Trophoblast cell (in vitro differentiated cells and primary cell): Measurements from ENCODE around the gene BARHL1.

ENCODE experiments used
- DNase-seq, 2 donors: peaks; one replicate each; pipeline ENCODE4 v3.0.0-alpha.2; 2016
- H2AFZ ChIP-seq: 2 replicates; pipeline ENCODE4 v1.6.1; 2013; ENCODE audit warnings: low read length, moderate library complexity, mild to moderate bottlenecking; ENCODE audit not compliant: insufficient read depth, poor library complexity
- H2AK5ac ChIP-seq: 2 replicates; pipeline ENCODE4 v1.6.1; 2013; ENCODE audit warnings: mild to moderate bottlenecking, low read length
- H2BK120ac ChIP-seq: 2 replicates; pipeline ENCODE4 v1.6.1; 2013; ENCODE audit warnings: low read length, mild to moderate bottlenecking, moderate library complexity; ENCODE audit not compliant: insufficient read depth, poor library complexity
- H2BK12ac ChIP-seq: 2 replicates; pipeline ENCODE4 v1.6.1; 2013; ENCODE audit warnings: mild to moderate bottlenecking, low read length, moderate library complexity
- H2BK5ac ChIP-seq: 2 replicates; pipeline ENCODE4 v1.6.1; 2013; ENCODE audit warnings: low read length, low read depth, moderate library complexity, mild to moderate bottlenecking; ENCODE audit not compliant: poor library complexity
- H3K14ac ChIP-seq: 2 replicates; pipeline ENCODE4 v1.6.1; 2013; ENCODE audit warnings: mild to moderate bottlenecking, low read length
- H3K18ac ChIP-seq: 2 replicates; pipeline ENCODE4 v1.6.1; 2013; ENCODE audit warnings: mild to moderate bottlenecking, low read length
- H3K23ac ChIP-seq: 2 replicates; pipeline ENCODE4 v1.6.1; 2013; ENCODE audit warnings: low read length
- H3K27ac ChIP-seq: 2 replicates; pipeline ENCODE4 v1.5.1; 2013; ENCODE audit warnings: low read depth, mild to moderate bottlenecking, inconsistent platforms, low read length, moderate library complexity
- H3K27me3 ChIP-seq: 2 replicates; pipeline ENCODE4 v1.6.1; 2013; ENCODE audit warnings: inconsistent platforms, mild to moderate bottlenecking, low read length, moderate library complexity; ENCODE audit not compliant: insufficient read depth
- H3K36me3 ChIP-seq, 2 experiments: 1 replicate in 1 of 2; 2 replicates in 1 of 2; pipeline ENCODE4 v1.6.1; 2013; ENCODE audit warnings: low read length in 2 of 2, mild to moderate bottlenecking in 2 of 2, moderate library complexity in 1 of 2; ENCODE audit not compliant: insufficient read depth in 2 of 2, control insufficient read depth in 1 of 2
- H3K4ac ChIP-seq: 2 replicates; pipeline ENCODE4 v1.6.1; 2013; ENCODE audit warnings: low read depth, mild to moderate bottlenecking, low read length, moderate library complexity
- H3K4me1 ChIP-seq, 2 experiments: 1 replicate in 1 of 2; 2 replicates in 1 of 2; pipeline ENCODE4 v1.6.1; 2013; ENCODE audit warnings: low read length in 2 of 2, mild to moderate bottlenecking in 2 of 2, moderate library complexity in 1 of 2; ENCODE audit not compliant: insufficient read depth in 2 of 2, control insufficient read depth in 1 of 2
- H3K4me2 ChIP-seq: 2 replicates; pipeline ENCODE4 v1.6.1; 2013; ENCODE audit warnings: inconsistent platforms, mild to moderate bottlenecking, low read length, moderate library complexity
- H3K4me3 ChIP-seq: 2 replicates; pipeline ENCODE4 v1.5.1; 2013; ENCODE audit warnings: mild to moderate bottlenecking, low read depth, low read length, inconsistent platforms
- H3K79me1 ChIP-seq: one replicate; pipeline ENCODE4 v1.6.1; 2013; ENCODE audit warnings: low read length
- H3K79me2 ChIP-seq: 2 replicates; pipeline ENCODE4 v1.6.1; 2013; ENCODE audit warnings: low read length, mild to moderate bottlenecking; ENCODE audit not compliant: control insufficient read depth, insufficient read depth, poor library complexity
- H3K9ac ChIP-seq: 2 replicates; pipeline ENCODE4 v1.6.1; 2013; ENCODE audit warnings: mild to moderate bottlenecking, low read length
- H3K9me3 ChIP-seq: 2 replicates; pipeline ENCODE4 v1.6.1; 2013; ENCODE audit warnings: low read depth, mild to moderate bottlenecking, control low read depth, inconsistent platforms, low read length; ENCODE audit not compliant: insufficient read depth
- H4K12ac ChIP-seq: 2 replicates; pipeline ENCODE4 v1.6.1; 2013; ENCODE audit warnings: low read depth, mild to moderate bottlenecking, low read length, moderate library complexity
- H4K8ac ChIP-seq: 2 replicates; pipeline ENCODE4 v1.6.1; 2013; ENCODE audit warnings: low read depth, mild to moderate bottlenecking, low read length, moderate library complexity
- H4K91ac ChIP-seq: one replicate; pipeline ENCODE4 v1.6.1; 2013; ENCODE audit warnings: low read depth, mild to moderate bottlenecking, low read length, moderate library complexity
- WGBS: extraction: QIAGEN DNeasy Blood & Tissue Kit; methylation state at CpG from one replicate; pipeline ENCODE4 v1.1.7; 2013; ENCODE audit warnings: missing lambda C conversion rate; ENCODE audit not compliant: insufficient read length, insufficient coverage; ENCODE audit errors: extremely low coverage; 5-methylcytosine and 5-hydroxymethylcytosine counted together

BARHL1 gene

GRCh38 chr9:132637801-132638200 is 55.4 kb downstream of the BARHL1 start:
- Histone ChIP-seq H3K79me2 (no peaks in the 10 kb centered on the region), H3K14ac (no peak overlapping the region), H3K4me1 (no peaks in the 10 kb centered on the region), H3K4me2 (no peak overlapping the region), H3K18ac (no peak overlapping the region), H2BK12ac (no peak overlapping the region), H3K23ac (no peak overlapping the region), H2AK5ac (no peak overlapping the region), H3K4me3 (no peak overlapping the region), H3K27ac (no peak overlapping the region), H4K91ac (no peak overlapping the region), H3K79me1 (no peaks in the 10 kb centered on the region), H3K9me3 (peaks cover 1% of the 10 kb centered on the region), H3K27me3 (no peaks in the 10 kb centered on the region), H4K12ac (no peak overlapping the region), H4K8ac (no peak overlapping the region), H3K36me3 (peaks cover 28 to 38% of the 10 kb centered on the region in 2 experiments), H2BK5ac (no peak overlapping the region), H3K9ac (no peak overlapping the region), H2AFZ (no peak overlapping the region), H3K4ac (no peak overlapping the region), H2BK120ac (no peak overlapping the region)
- no peak for DNase-seq
- WGBS: 100% methylated on average over 2 of the region's 12 CpGs

- H3K27me3 ChIP-seq: no peaks in the 10 kb centered on the region
- H3K27ac ChIP-seq: no peak overlapping the region
- H3K4me3 ChIP-seq: no peak overlapping the region
- H3K9ac ChIP-seq: no peak overlapping the region
- H2AK5ac ChIP-seq: no peak overlapping the region
- H4K12ac ChIP-seq: no peak overlapping the region
- peaks cover 1% of the 10 kb centered on the region for H3K9me3 ChIP-seq
- no peaks in the 10 kb centered on the region for H3K4me1 ChIP-seq
- no peaks in the 10 kb centered on the region for H3K79me1 ChIP-seq
- no peak overlapping the region for H4K91ac ChIP-seq
- H3K4ac ChIP-seq: no peak overlapping the region
- H3K14ac ChIP-seq: no peak overlapping the region
- H4K8ac ChIP-seq: no peak overlapping the region
- no peak overlapping the region for H2AFZ ChIP-seq
- no peak overlapping the region for H2BK5ac ChIP-seq
- no peak overlapping the region for H3K23ac ChIP-seq
- H3K79me2 ChIP-seq: no peaks in the 10 kb centered on the region
- no peak overlapping the region for H2BK120ac ChIP-seq
- H3K18ac ChIP-seq: no peak overlapping the region
- H3K4me2 ChIP-seq: no peak overlapping the region
- no CpG with 5 or more reads among the region's 5 CpGs for WGBS
- peaks cover 28 to 40% of the 10 kb centered on the region in 2 experiments for H3K36me3 ChIP-seq
- no peak overlapping the region for H2BK12ac ChIP-seq
- DNase-seq: no peak
These were observed 55.8 kb downstream of the BARHL1 start for GRCh38 chr9:132638240-132638639.

- Histone ChIP-seq H3K36me3 (peaks cover 28 to 45% of the 10 kb centered on the region in 2 experiments), H3K4me1 (no peaks in the 10 kb centered on the region), H4K91ac (no peak overlapping the region), H3K4ac (no peak overlapping the region), H2AFZ (no peak overlapping the region), H3K4me3 (no peak overlapping the region), H2BK5ac (no peak overlapping the region), H2BK12ac (no peak overlapping the region), H3K23ac (no peak overlapping the region), H3K27ac (no peak overlapping the region), H4K12ac (no peak overlapping the region), H3K9me3 (peaks cover 1% of the 10 kb centered on the region), H3K27me3 (no peaks in the 10 kb centered on the region), H3K18ac (no peak overlapping the region), H3K9ac (no peak overlapping the region), H2BK120ac (no peak overlapping the region), H3K79me2 (no peaks in the 10 kb centered on the region), H2AK5ac (no peak overlapping the region), H3K14ac (no peak overlapping the region), H3K79me1 (no peaks in the 10 kb centered on the region), H3K4me2 (no peak overlapping the region), H4K8ac (no peak overlapping the region)
- DNase-seq: no peak
- no CpG with 5 or more reads among the region's 5 CpGs for WGBS
These were observed 56.9 kb downstream of the BARHL1 start for GRCh38 chr9:132639322-132639721.
